Keratinocyte (primary cell): Measurements from ENCODE around the gene PLA2G4D. TPM values are rescaled to one million over a fixed set of nuclear protein-coding genes. Genes with fewer than 3 reads are reported as not detected.

Experiments used
- DNase-seq: peaks from one replicate; pipeline ENCODE4 v3.0.0-alpha.2; 2011; ENCODE audit warnings: low read depth, missing footprints, low spot score
- FAIRE-seq: peaks from 2 replicates; lab custom pipeline; 2011; peaks lifted over from hg19 to GRCh38; lab: Jason Lieb, UNC
- H2AFZ ChIP-seq: 2 replicates; pipeline ENCODE4 v1.6.0; 2012; ENCODE audit warnings: low read length, control low read depth, inconsistent platforms; ENCODE audit not compliant: control insufficient read depth
- H3K27ac ChIP-seq: 2 replicates; pipeline ENCODE4 v1.5.1; 2011; ENCODE audit warnings: low read length; ENCODE audit not compliant: control insufficient read depth, insufficient read depth
- H3K27me3 ChIP-seq: 3 replicates; pipeline ENCODE4 v1.6.0; 2011; ENCODE audit warnings: low read length; ENCODE audit not compliant: control insufficient read depth, insufficient read depth; ENCODE audit errors: extremely low read depth
- H3K36me3 ChIP-seq, 2 experiments: 2 replicates in 1 of 2; 3 replicates in 1 of 2; pipeline ENCODE4 v1.5.1; 2011; ENCODE audit warnings: low read length in 2 of 2, mild to moderate bottlenecking in 1 of 2; ENCODE audit not compliant: control insufficient read depth in 2 of 2, insufficient read depth in 2 of 2; ENCODE audit errors: extremely low read depth in 1 of 2
- H3K4me1 ChIP-seq: 3 replicates; pipeline ENCODE4 v1.5.1; 2011; ENCODE audit warnings: low read length; ENCODE audit not compliant: control insufficient read depth, insufficient read depth; ENCODE audit errors: extremely low read depth
- H3K4me2 ChIP-seq: 3 replicates; pipeline ENCODE4 v1.6.0; 2011; ENCODE audit warnings: low read depth, low read length; ENCODE audit not compliant: control insufficient read depth, insufficient read depth; ENCODE audit errors: extremely low read depth
- H3K4me3 ChIP-seq, 3 experiments: fragments of 200-600 bp in 1 of 3; sonication (generic) in 1 of 3; 2 replicates in 2 of 3; 3 replicates in 1 of 3; pipeline ENCODE4 v1.5.1; 2011 to 2016; ENCODE audit warnings: low read length in 3 of 3, mild to moderate bottlenecking in 3 of 3, control low read depth in 2 of 3, inconsistent platforms in 1 of 3, low read depth in 1 of 3, mixed read lengths in 1 of 3, mixed run types in 1 of 3, moderate library complexity in 1 of 3; ENCODE audit not compliant: control insufficient read depth in 2 of 3, insufficient read depth in 2 of 3; ENCODE audit errors: extremely low read depth in 1 of 3
- H3K79me2 ChIP-seq: 2 replicates; pipeline ENCODE4 v1.6.0; 2012; ENCODE audit warnings: low read length; ENCODE audit not compliant: control insufficient read depth, insufficient read depth
- H3K9ac ChIP-seq: 3 replicates; pipeline ENCODE4 v1.6.0; 2011; ENCODE audit warnings: low read length; ENCODE audit not compliant: control insufficient read depth, insufficient read depth; ENCODE audit errors: extremely low read depth
- H3K9me1 ChIP-seq: 3 replicates; pipeline ENCODE4 v1.6.0; 2011; ENCODE audit warnings: low read length; ENCODE audit not compliant: control insufficient read depth, insufficient read depth; ENCODE audit errors: extremely low read depth
- H3K9me3 ChIP-seq: 2 replicates; pipeline ENCODE4 v1.5.1; 2012; ENCODE audit warnings: low read depth, low read length; ENCODE audit not compliant: control insufficient read depth
- H4K20me1 ChIP-seq: 3 replicates; pipeline ENCODE4 v1.6.0; 2011; ENCODE audit warnings: low read length; ENCODE audit not compliant: control insufficient read depth, insufficient read depth; ENCODE audit errors: extremely low read depth
- CTCF ChIP-seq, 3 experiments: IDR thresholded peaks in 1 of 3; conservative IDR thresholded peaks in 1 of 3; optimal IDR thresholded peaks in 1 of 3; 2 replicates in 2 of 3; 3 replicates in 1 of 3; pipeline versions ENCODE3 to v1.5.1; 2011; ENCODE audit warnings: low read length in 3 of 3, mild to moderate bottlenecking in 3 of 3, moderate library complexity in 2 of 3, control low read depth in 1 of 3, inconsistent platforms in 1 of 3; ENCODE audit not compliant: insufficient read depth in 2 of 3; ENCODE audit errors: extremely low read depth in 1 of 3
- EZH2 ChIP-seq: IDR thresholded peaks from one replicate; pipeline ENCODE4 v1.6.1; 2012; ENCODE audit warnings: inconsistent platforms, mild to moderate bottlenecking, low read length, moderate library complexity
- dilution Hi-C: fragments of 300-500 bp; cut with MboI; formaldehyde crosslinking; loops from one replicate; pipeline ENCODE4 v1.7.0; 2020; ENCODE audit warnings: low sequenced_read_pairs; ENCODE audit not compliant: extremely low pct_ligation_motif_present
- polyA plus RNA-seq, 5 experiments: library from polyadenylated mRNA; depleted of rRNA in 3 of 5; stranded (reverse) in 3 of 5; stranded (forward) in 1 of 5; unstranded in 1 of 5; fragments of >200 nt; gene quantifications; 1 replicate in 1 of 5; 2 replicates in 3 of 5; 3 replicates in 1 of 5; pipeline versions ENCODE4 v1.2.1 to v1.2.3, GENCODE V29; 2011 to 2012; ENCODE audit warnings: missing spikeins in 2 of 5, low read depth in 1 of 5, low replicate concordance in 1 of 5

The PLA2G4D gene
- polyA plus RNA-seq, 1 donor (not counting 4 experiments of a cell fraction or from before 2014, with no cell fraction given), result 0.69 TPM

GRCh38 chr15:42045211-42045615 is 49.1 kb downstream of the PLA2G4D start:
- no peaks in the 10 kb centered on the region for H4K20me1 ChIP-seq
- dilution Hi-C loops, result no loop called here
- no peak overlapping the region for H3K9ac ChIP-seq
- no peak overlapping the region for H3K4me2 ChIP-seq
- H3K9me1 ChIP-seq, result no peaks in the 10 kb centered on the region
- no peaks in the 10 kb centered on the region for H3K9me3 ChIP-seq
- no peaks in the 10 kb centered on the region for H3K36me3 ChIP-seq
- H3K4me1 ChIP-seq, result peaks cover 17% of the 10 kb centered on the region
- no peak overlapping the region for H3K4me3 ChIP-seq
- no peak overlapping the region for H3K27ac ChIP-seq
- FAIRE-seq (no peak), DNase-seq (no peak)
- H3K27me3 ChIP-seq, result no peaks in the 10 kb centered on the region
- no peaks in the 10 kb centered on the region for H3K79me2 ChIP-seq
- H2AFZ ChIP-seq, result no peak overlapping the region
- TF ChIP-seq EZH2, result no peak
- TF ChIP-seq CTCF (optimal IDR thresholded peaks at IDR 0.05 in 1 of 3, IDR thresholded peaks at IDR 0.05 in 1 of 3, conservative IDR thresholded peaks at IDR 0.05 in 1 of 3; ENCODE audit: extremely low read depth in 1 of 3, insufficient read depth in 2 of 3, low read length in 3 of 3), result no peak

GRCh38 chr15:42042602-42043400 is 51.6 kb downstream of the PLA2G4D start:
- Histone ChIP-seq H3K4me2 (no peak overlapping the region), H3K4me1 (peaks cover 2% of the 10 kb centered on the region), H3K4me3 (no peak overlapping the region), H2AFZ (no peak overlapping the region), H3K9me1 (no peaks in the 10 kb centered on the region), H4K20me1 (no peaks in the 10 kb centered on the region), H3K9me3 (no peaks in the 10 kb centered on the region), H3K9ac (no peak overlapping the region), H3K27me3 (no peaks in the 10 kb centered on the region), H3K36me3 (no peaks in the 10 kb centered on the region), H3K79me2 (no peaks in the 10 kb centered on the region), H3K27ac (no peak overlapping the region)
- FAIRE-seq (no peak), DNase-seq (no peak)
- dilution Hi-C loops, result no loop called here
- TF ChIP-seq CTCF (optimal IDR thresholded peaks at IDR 0.05 in 1 of 3, IDR thresholded peaks at IDR 0.05 in 1 of 3, conservative IDR thresholded peaks at IDR 0.05 in 1 of 3; ENCODE audit: extremely low read depth in 1 of 3, insufficient read depth in 2 of 3, low read length in 3 of 3), result no peak
- TF ChIP-seq EZH2, result no peak
